Suprapubic skin (tissue), 3 donors: ENCODE results near the gene ADCY3.

ENCODE experiments used
- CTCF ChIP-seq, 2 donors: fragments of 200-600 bp in 1 of 2; fragments of 450-650 bp in 1 of 2; sonication (generic) in 1 of 2; IDR thresholded peaks; one replicate each; pipeline ENCODE4 v1.5.1; 2016 to 2019; ENCODE audit warnings: antibody characterized with exemption in 2 of 2, mild to moderate bottlenecking in 1 of 2, moderate library complexity in 1 of 2
- POLR2A ChIP-seq, 2 donors: fragments of 450-650 bp; IDR thresholded peaks; one replicate each; pipeline ENCODE4 v1.6.1; 2017; ENCODE audit warnings: antibody characterized with exemption in 2 of 2, mild to moderate bottlenecking in 2 of 2, moderate library complexity in 2 of 2

- no peak for TF ChIP-seq CTCF (IDR thresholded peaks at IDR 0.05)
- TF ChIP-seq POLR2A (IDR thresholded peaks at IDR 0.05): no peak
These were observed 66.0 kb downstream of the ADCY3 start for GRCh38 chr2:24853996-24854395.
